ENCODE results near the gene LCN6. TPM values are rescaled to one million over a fixed set of nuclear protein-coding genes. Genes with fewer than 3 reads are reported as not detected.

The LCN6 gene
- total and polyA plus RNA-seq, 12 donors, result 1.5 to 261 (median 4.6) TPM

GRCh38 chr9:136735812-136736480 is 12.4 kb downstream of the LCN6 start:
- no peak for TF ChIP-seq CTCF (IDR thresholded peaks at IDR 0.05)
- 89 to 94% methylated on average over 21 of the region's 21 CpGs for WGBS, 2 donors
- ATAC-seq, result no peak

GRCh38 chr9:136734837-136735496 is 13.4 kb downstream of the LCN6 start:
- no peak for ATAC-seq
- no peaks in the 10 kb centered on the region for H3K4me1 ChIP-seq
- H3K27me3 ChIP-seq, result no peaks in the 10 kb centered on the region
- 89 to 94% methylated on average over 12 of the region's 12 CpGs for WGBS, 2 donors
- TF ChIP-seq CTCF (IDR thresholded peaks at IDR 0.05), result no peak
- no peaks in the 10 kb centered on the region for H3K36me3 ChIP-seq
- no peaks in the 10 kb centered on the region for H3K9me3 ChIP-seq
- intact Hi-C loops (cut with DNase I), result no loop called here
- H3K27ac ChIP-seq, result no peak overlapping the region
- peak in 1 of 2 donors; percentile 3 for DNase-seq
- no peak overlapping the region for H3K4me3 ChIP-seq

More at GRCh38 chr9:136735812-136736480, 12.4 kb downstream of the LCN6 start:
- intact Hi-C loops (cut with DNase I), result no loop called here
- Histone ChIP-seq H3K36me3 (no peaks in the 10 kb centered on the region), H3K4me1 (peaks cover 0 to 5% (median 3%) of the 10 kb centered on the region in 9 donors), H3K4me3 (no peak overlapping the region), H3K27ac (no peak overlapping the region), H3K9me3 (no peaks in the 10 kb centered on the region), H3K27me3 (peaks cover 0 to 2% (median 0%) of the 10 kb centered on the region in 7 donors)
- peak in 1 of 2 donors; percentile 8 for DNase-seq

GRCh38 chr9:136733611-136734010 is 14.7 kb downstream of the LCN6 start:
- Histone ChIP-seq H3K27me3 (no peaks in the 10 kb centered on the region), H3K9me3 (no peaks in the 10 kb centered on the region), H3K4me3 (no peak overlapping the region), H3K4me1 (peaks cover 6 to 13% (median 9%) of the 10 kb centered on the region in 9 donors), H3K27ac (no peak overlapping the region), H3K36me3 (no peaks in the 10 kb centered on the region)
- intact Hi-C loops (cut with DNase I), result no loop called here
- 76 to 80% methylated on average over 12 of the region's 12 CpGs for WGBS, 2 donors
- ATAC-seq (no peak), DNase-seq (peak in 1 of 2 donors; percentile 9)
- no peak for TF ChIP-seq CTCF (IDR thresholded peaks at IDR 0.05)

GRCh38 chr9:136732444-136733178 is 15.7 kb downstream of the LCN6 start:
- WGBS, 2 donors, result 80 to 81% methylated on average over 16 of the region's 16 CpGs
- H3K9me3 ChIP-seq, result no peaks in the 10 kb centered on the region
- H3K4me3 ChIP-seq, result no peak overlapping the region
- no peaks in the 10 kb centered on the region for H3K36me3 ChIP-seq
- peak in 1 of 2 donors; percentile 3 for DNase-seq
- ATAC-seq, result no peak
- peaks cover 8 to 16% (median 12%) of the 10 kb centered on the region in 9 donors for H3K4me1 ChIP-seq
- no peak overlapping the region for H3K27ac ChIP-seq
- no peaks in the 10 kb centered on the region for H3K27me3 ChIP-seq
- TF ChIP-seq CTCF (IDR thresholded peaks at IDR 0.05), result no peak
- intact Hi-C loops (cut with DNase I), result no loop called here

Measured in heart right ventricle (tissue), 16 donors.